A549 (cell line): Measurements from ENCODE around the gene NR3C2. TPM values are rescaled to one million over a fixed set of nuclear protein-coding genes. Genes with fewer than 3 reads are reported as not detected.

Experiments used
- ATAC-seq, 2 experiments: fragments of 200-7000 bp in 1 of 2; fragments of >200 bp in 1 of 2; cut with Nextera tagmentation in 1 of 2; cut with Tn5 transposase in 1 of 2; 3 replicates each; pipeline versions ENCODE4 v1.8.0 to v1.9.1; 2018 to 2020; ENCODE audit warnings: mild to moderate bottlenecking in 1 of 2, moderate library complexity in 1 of 2
- CTCF ChIA-PET: fragments of 300-600 bp; sonication (Branson Sonifier 250); formaldehyde crosslinking; extraction: SDS; loops from one replicate; lab custom pipeline; 2021; ENCODE audit warnings: antibody characterized with exemption, inconsistent platforms; lab: Yijun Ruan, JAX
- POLR2A ChIA-PET: fragments of 350-600 bp; formaldehyde crosslinking; extraction: SDS; loops from one replicate; lab custom pipeline; 2021; ENCODE audit warnings: antibody characterized with exemption, inconsistent platforms; lab: Yijun Ruan, JAX
- DNase-seq, 2 experiments: peaks; one replicate each; pipeline versions ENCODE4 v3.0.0 to v3.0.0-alpha.2; 2011 to 2016; ENCODE audit warnings: low read depth in 1 of 2, low spot score in 1 of 2
- FAIRE-seq: peaks from 2 replicates; lab custom pipeline; 2011; peaks lifted over from hg19 to GRCh38; lab: Jason Lieb, UNC
- H3K27ac ChIP-seq, 2 experiments: fragments of >200 bp; sonication (Bioruptor Twin); formaldehyde crosslinking; 3 replicates each; pipeline ENCODE4 v1.5.1; 2016 to 2017
- H3K4me1 ChIP-seq: fragments of >200 bp; sonication (Bioruptor Twin); formaldehyde crosslinking; 3 replicates; pipeline ENCODE4 v1.6.1; 2016
- H3K4me2 ChIP-seq: fragments of >200 bp; sonication (Bioruptor Twin); formaldehyde crosslinking; 3 replicates; pipeline ENCODE4 v1.6.1; 2016
- H3K4me3 ChIP-seq: fragments of >200 bp; sonication (Bioruptor Twin); formaldehyde crosslinking; 3 replicates; pipeline ENCODE4 v1.5.1; 2016
- H3K9me3 ChIP-seq: fragments of >200 bp; sonication (Bioruptor Twin); formaldehyde crosslinking; 3 replicates; pipeline ENCODE4 v1.6.1; 2016
- CBX2 ChIP-seq: fragments of 200-600 bp; sonication (generic); IDR thresholded peaks from 2 replicates; pipeline ENCODE4 v1.6.1; 2016; ENCODE audit warnings: low read depth, mild to moderate bottlenecking, borderline replicate concordance
- CHD2 ChIP-seq: fragments of 150-350 bp; IDR thresholded peaks from 2 replicates; pipeline ENCODE4 v1.6.1; 2014; ENCODE audit warnings: low read length; ENCODE audit not compliant: partially characterized antibody
- EHF ChIP-seq: fragments of 250-450 bp; sonication (Bioruptor Pico); IDR thresholded peaks from 2 replicates; pipeline ENCODE4 v1.5.0; 2020; ENCODE audit warnings: mild to moderate bottlenecking
- EP300 ChIP-seq, 2 experiments: fragments of >200 bp; sonication (Bioruptor Twin); formaldehyde crosslinking; IDR thresholded peaks; 2 replicates in 1 of 2; 3 replicates in 1 of 2; pipeline ENCODE4 v1.6.1; 2016 to 2017
- ESRRA ChIP-seq: fragments of 150-350 bp; IDR thresholded peaks from 2 replicates; pipeline ENCODE4 v1.6.1; 2014; ENCODE audit warnings: mild to moderate bottlenecking, low read length, borderline replicate concordance
- FOSB ChIP-seq: fragments of 250-450 bp; sonication (Bioruptor Pico); IDR thresholded peaks from 2 replicates; pipeline ENCODE4 v1.5.0; 2020; ENCODE audit warnings: mild to moderate bottlenecking, moderate library complexity
- FOXS1 ChIP-seq: fragments of 250-450 bp; sonication (Bioruptor Pico); IDR thresholded peaks from 2 replicates; pipeline ENCODE4 v1.5.0; 2020; ENCODE audit warnings: mild to moderate bottlenecking, moderate library complexity
- GATA3 ChIP-seq: IDR thresholded peaks from 2 replicates; pipeline ENCODE4 v1.6.1; 2012; ENCODE audit warnings: borderline replicate concordance
- HDAC2 ChIP-seq: fragments of 200-600 bp; sonication (generic); IDR thresholded peaks from 2 replicates; pipeline ENCODE4 v1.6.1; 2016
- HEYL ChIP-seq: fragments of 250-450 bp; sonication (Bioruptor Pico); IDR thresholded peaks from 2 replicates; pipeline ENCODE4 v1.8.0; 2021; ENCODE audit warnings: mild to moderate bottlenecking, moderate library complexity
- KDM5A ChIP-seq: fragments of 200-600 bp; sonication (generic); IDR thresholded peaks from 2 replicates; pipeline ENCODE4 v1.6.1; 2016; ENCODE audit warnings: antibody characterized with exemption, mild to moderate bottlenecking
- RAD21 ChIP-seq, 2 experiments: fragments of >200 bp in 1 of 2; sonication (Bioruptor Twin) in 1 of 2; formaldehyde crosslinking in 1 of 2; IDR thresholded peaks in 1 of 2; conservative IDR thresholded peaks in 1 of 2; 2 replicates in 1 of 2; 3 replicates in 1 of 2; pipeline ENCODE4 v1.6.1; 2012 to 2018; ENCODE audit warnings: inconsistent platforms in 1 of 2
- RFX5 ChIP-seq: fragments of 450-650 bp; IDR thresholded peaks from 2 replicates; pipeline ENCODE4 v1.7.1; 2014; ENCODE audit warnings: antibody characterized with exemption, mild to moderate bottlenecking, moderate library complexity
- RNF2 ChIP-seq: fragments of 200-600 bp; sonication (generic); IDR thresholded peaks from 2 replicates; pipeline ENCODE4 v1.6.1; 2016; ENCODE audit warnings: low read depth, mild to moderate bottlenecking, antibody characterized with exemption, moderate library complexity, borderline replicate concordance
- ZFP36 ChIP-seq: fragments of 450-650 bp; IDR thresholded peaks from 2 replicates; pipeline ENCODE4 v1.6.1; 2014; ENCODE audit warnings: borderline replicate concordance; ENCODE audit not compliant: partially characterized antibody
- ZSCAN20 ChIP-seq: fragments of 250-450 bp; sonication (Bioruptor Pico); IDR thresholded peaks from 2 replicates; pipeline ENCODE4 v1.8.0; 2022; ENCODE audit warnings: mild to moderate bottlenecking, moderate library complexity
- WGBS: methylation state at CpG from one replicate; pipeline ENCODE4 v1.1.6; 2017; ENCODE audit errors: missing lambda C conversion rate; 5-methylcytosine and 5-hydroxymethylcytosine counted together
- polyA plus RNA-seq, 4 experiments: library from polyadenylated mRNA; depleted of rRNA in 3 of 4; stranded (reverse); fragments of >200 nt; fragmentation: RNase III in 1 of 4; extraction: RNeasy Plus Mini Kit Qiagen cat#74134 plus additional on column Dnase treatment in 1 of 4; gene quantifications; 2 replicates in 3 of 4; 3 replicates in 1 of 4; pipeline ENCODE4 v1.2.3, GENCODE V29; 2011 to 2017
- TF ChIP-seq, protein P1 (sequence below): fragments of 200-600 bp; sonication (generic); IDR thresholded peaks from 2 replicates; pipeline ENCODE4 v1.6.1; 2016; ENCODE audit warnings: antibody characterized with exemption, mild to moderate bottlenecking, moderate library complexity
- TF ChIP-seq, protein P2 (sequence below): fragments of 250-450 bp; sonication (Bioruptor Pico); IDR thresholded peaks from 2 replicates; pipeline ENCODE4 v1.5.0; 2021; ENCODE audit warnings: mild to moderate bottlenecking, moderate library complexity, borderline replicate concordance
- TF ChIP-seq, protein P3 (sequence below): fragments of 450-650 bp; IDR thresholded peaks from 2 replicates; pipeline ENCODE4 v1.6.1; 2014; ENCODE audit warnings: antibody characterized with exemption
- TF ChIP-seq, protein P4 (sequence below): IDR thresholded peaks from 2 replicates; pipeline ENCODE4 v1.6.1; 2012
- TF ChIP-seq, protein P5 (sequence below): fragments of 150-350 bp; IDR thresholded peaks from 2 replicates; pipeline ENCODE4 v1.6.1; 2014; ENCODE audit warnings: low read depth, mild to moderate bottlenecking, low read length
- TF ChIP-seq, protein P6 (sequence below): fragments of >200 bp; sonication (Bioruptor Twin); formaldehyde crosslinking; IDR thresholded peaks from 3 replicates; pipeline ENCODE4 v1.6.1; 2016
- TF ChIP-seq, protein P7 (sequence below): IDR thresholded peaks from 2 replicates; pipeline ENCODE4 v1.6.1; 2012

Gene NR3C2
- polyA plus RNA-seq, 2 of the 4 experiments (the other 2 are of a cell fraction) = 0.01 to 0.03 TPM

DNA sequence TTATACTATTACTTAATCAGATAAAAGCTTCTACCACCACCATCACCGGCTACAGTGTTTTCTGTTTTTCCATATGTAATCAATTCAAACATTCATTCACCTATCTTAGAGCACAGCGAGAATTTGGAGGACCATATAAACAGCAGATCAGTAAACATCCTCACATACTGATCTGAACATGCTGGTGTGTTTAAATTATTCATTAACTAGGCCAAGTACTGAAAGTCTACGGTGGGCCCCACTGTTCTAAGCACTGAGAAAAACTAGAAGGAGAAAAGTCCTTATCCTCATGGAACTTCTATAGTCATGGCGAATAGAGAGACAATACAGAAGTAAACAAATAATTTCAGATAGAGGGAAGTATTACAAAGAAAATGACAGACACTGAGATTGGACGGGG lies 176.6 kb downstream of the NR3C2 start:
- WGBS = 59% methylated on average over 5 of the region's 5 CpGs
- TF ChIP-seq, protein P1, sequence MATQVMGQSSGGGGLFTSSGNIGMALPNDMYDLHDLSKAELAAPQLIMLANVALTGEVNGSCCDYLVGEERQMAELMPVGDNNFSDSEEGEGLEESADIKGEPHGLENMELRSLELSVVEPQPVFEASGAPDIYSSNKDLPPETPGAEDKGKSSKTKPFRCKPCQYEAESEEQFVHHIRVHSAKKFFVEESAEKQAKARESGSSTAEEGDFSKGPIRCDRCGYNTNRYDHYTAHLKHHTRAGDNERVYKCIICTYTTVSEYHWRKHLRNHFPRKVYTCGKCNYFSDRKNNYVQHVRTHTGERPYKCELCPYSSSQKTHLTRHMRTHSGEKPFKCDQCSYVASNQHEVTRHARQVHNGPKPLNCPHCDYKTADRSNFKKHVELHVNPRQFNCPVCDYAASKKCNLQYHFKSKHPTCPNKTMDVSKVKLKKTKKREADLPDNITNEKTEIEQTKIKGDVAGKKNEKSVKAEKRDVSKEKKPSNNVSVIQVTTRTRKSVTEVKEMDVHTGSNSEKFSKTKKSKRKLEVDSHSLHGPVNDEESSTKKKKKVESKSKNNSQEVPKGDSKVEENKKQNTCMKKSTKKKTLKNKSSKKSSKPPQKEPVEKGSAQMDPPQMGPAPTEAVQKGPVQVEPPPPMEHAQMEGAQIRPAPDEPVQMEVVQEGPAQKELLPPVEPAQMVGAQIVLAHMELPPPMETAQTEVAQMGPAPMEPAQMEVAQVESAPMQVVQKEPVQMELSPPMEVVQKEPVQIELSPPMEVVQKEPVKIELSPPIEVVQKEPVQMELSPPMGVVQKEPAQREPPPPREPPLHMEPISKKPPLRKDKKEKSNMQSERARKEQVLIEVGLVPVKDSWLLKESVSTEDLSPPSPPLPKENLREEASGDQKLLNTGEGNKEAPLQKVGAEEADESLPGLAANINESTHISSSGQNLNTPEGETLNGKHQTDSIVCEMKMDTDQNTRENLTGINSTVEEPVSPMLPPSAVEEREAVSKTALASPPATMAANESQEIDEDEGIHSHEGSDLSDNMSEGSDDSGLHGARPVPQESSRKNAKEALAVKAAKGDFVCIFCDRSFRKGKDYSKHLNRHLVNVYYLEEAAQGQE = no peak
- no peak for TF ChIP-seq RFX5
- TF ChIP-seq RAD21 (conservative IDR thresholded peaks at IDR 0.05 in 1 of 2, IDR thresholded peaks at IDR 0.05 in 1 of 2) = no peak
- TF ChIP-seq CHD2 = no peak
- no peak for TF ChIP-seq ZFP36
- TF ChIP-seq RNF2 = no peak
- TF ChIP-seq ESRRA = no peak
- TF ChIP-seq, protein P2, sequence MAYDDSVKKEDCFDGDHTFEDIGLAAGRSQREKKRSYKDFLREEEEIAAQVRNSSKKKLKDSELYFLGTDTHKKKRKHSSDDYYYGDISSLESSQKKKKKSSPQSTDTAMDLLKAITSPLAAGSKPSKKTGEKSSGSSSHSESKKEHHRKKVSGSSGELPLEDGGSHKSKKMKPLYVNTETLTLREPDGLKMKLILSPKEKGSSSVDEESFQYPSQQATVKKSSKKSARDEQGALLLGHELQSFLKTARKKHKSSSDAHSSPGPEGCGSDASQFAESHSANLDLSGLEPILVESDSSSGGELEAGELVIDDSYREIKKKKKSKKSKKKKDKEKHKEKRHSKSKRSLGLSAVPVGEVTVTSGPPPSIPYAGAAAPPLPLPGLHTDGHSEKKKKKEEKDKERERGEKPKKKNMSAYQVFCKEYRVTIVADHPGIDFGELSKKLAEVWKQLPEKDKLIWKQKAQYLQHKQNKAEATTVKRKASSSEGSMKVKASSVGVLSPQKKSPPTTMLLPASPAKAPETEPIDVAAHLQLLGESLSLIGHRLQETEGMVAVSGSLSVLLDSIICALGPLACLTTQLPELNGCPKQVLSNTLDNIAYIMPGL (CRISPR knock-in tag) = no peak
- TF ChIP-seq, protein P3, sequence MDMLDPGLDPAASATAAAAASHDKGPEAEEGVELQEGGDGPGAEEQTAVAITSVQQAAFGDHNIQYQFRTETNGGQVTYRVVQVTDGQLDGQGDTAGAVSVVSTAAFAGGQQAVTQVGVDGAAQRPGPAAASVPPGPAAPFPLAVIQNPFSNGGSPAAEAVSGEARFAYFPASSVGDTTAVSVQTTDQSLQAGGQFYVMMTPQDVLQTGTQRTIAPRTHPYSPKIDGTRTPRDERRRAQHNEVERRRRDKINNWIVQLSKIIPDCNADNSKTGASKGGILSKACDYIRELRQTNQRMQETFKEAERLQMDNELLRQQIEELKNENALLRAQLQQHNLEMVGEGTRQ = no peak
- no peak for TF ChIP-seq HEYL (CRISPR knock-in tag)
- no peak for TF ChIP-seq ZSCAN20
- no peak for TF ChIP-seq GATA3
- TF ChIP-seq FOXS1 (CRISPR knock-in tag) = no peak
- TF ChIP-seq KDM5A = no peak
- TF ChIP-seq, protein P4, sequence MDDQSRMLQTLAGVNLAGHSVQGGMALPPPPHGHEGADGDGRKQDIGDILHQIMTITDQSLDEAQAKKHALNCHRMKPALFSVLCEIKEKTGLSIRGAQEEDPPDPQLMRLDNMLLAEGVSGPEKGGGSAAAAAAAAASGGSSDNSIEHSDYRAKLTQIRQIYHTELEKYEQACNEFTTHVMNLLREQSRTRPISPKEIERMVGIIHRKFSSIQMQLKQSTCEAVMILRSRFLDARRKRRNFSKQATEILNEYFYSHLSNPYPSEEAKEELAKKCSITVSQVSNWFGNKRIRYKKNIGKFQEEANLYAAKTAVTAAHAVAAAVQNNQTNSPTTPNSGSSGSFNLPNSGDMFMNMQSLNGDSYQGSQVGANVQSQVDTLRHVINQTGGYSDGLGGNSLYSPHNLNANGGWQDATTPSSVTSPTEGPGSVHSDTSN = no peak
- TF ChIP-seq, protein P5, sequence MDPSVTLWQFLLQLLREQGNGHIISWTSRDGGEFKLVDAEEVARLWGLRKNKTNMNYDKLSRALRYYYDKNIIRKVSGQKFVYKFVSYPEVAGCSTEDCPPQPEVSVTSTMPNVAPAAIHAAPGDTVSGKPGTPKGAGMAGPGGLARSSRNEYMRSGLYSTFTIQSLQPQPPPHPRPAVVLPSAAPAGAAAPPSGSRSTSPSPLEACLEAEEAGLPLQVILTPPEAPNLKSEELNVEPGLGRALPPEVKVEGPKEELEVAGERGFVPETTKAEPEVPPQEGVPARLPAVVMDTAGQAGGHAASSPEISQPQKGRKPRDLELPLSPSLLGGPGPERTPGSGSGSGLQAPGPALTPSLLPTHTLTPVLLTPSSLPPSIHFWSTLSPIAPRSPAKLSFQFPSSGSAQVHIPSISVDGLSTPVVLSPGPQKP = no peak
- Histone ChIP-seq H3K9me3 (no peaks in the 10 kb centered on the region), H3K27ac (no peak overlapping the region), H3K4me3 (no peak overlapping the region), H3K4me1 (no peaks in the 10 kb centered on the region), H3K4me2 (no peak overlapping the region)
- ATAC-seq (no peak), DNase-seq (no peak), FAIRE-seq (no peak)
- ChIA-PET CTCF (no interaction called here), POLR2A (no interaction called here)

DNA sequence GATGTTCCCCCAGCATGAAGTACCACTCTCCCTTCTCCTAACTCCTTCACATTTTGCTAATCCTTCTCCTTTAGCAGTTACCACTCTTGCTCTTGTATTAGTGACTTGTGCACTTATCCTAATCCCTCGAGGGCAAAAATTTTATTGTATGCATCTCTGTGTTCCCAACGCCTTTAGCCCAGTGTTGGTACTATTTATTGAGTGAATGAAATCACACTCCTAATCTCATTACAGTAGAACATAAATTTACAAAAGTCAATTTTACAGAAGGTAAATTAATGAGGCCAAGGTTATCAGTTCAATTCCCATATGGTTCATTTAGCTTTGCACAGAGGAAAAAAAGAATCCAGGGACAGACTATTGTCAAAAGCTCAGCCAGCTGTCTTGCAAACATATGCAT lies 178.4 kb downstream of the NR3C2 start:
- Histone ChIP-seq H3K9me3 (no peaks in the 10 kb centered on the region), H3K4me1 (no peaks in the 10 kb centered on the region), H3K4me3 (no peak overlapping the region), H3K27ac (no peak overlapping the region), H3K4me2 (no peak overlapping the region)
- 13% methylated on average over 2 of the region's 2 CpGs for WGBS
- ChIA-PET POLR2A (no interaction called here), CTCF (no interaction called here)
- FAIRE-seq = no peak
- no peak for DNase-seq
- no peak for ATAC-seq
- no peak for TF ChIP-seq ESRRA
- TF ChIP-seq EP300 (IDR thresholded peaks at IDR 0.05) = no peak
- TF ChIP-seq, protein P1 = no peak
- TF ChIP-seq, protein P6, sequence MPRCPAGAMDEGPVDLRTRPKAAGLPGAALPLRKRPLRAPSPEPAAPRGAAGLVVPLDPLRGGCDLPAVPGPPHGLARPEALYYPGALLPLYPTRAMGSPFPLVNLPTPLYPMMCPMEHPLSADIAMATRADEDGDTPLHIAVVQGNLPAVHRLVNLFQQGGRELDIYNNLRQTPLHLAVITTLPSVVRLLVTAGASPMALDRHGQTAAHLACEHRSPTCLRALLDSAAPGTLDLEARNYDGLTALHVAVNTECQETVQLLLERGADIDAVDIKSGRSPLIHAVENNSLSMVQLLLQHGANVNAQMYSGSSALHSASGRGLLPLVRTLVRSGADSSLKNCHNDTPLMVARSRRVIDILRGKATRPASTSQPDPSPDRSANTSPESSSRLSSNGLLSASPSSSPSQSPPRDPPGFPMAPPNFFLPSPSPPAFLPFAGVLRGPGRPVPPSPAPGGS = no peak
- no peak for TF ChIP-seq CHD2
- no peak for TF ChIP-seq ZFP36
- no peak for TF ChIP-seq CBX2
- no peak for TF ChIP-seq EHF (CRISPR knock-in tag)
- TF ChIP-seq HDAC2 = no peak
- TF ChIP-seq, protein P7, sequence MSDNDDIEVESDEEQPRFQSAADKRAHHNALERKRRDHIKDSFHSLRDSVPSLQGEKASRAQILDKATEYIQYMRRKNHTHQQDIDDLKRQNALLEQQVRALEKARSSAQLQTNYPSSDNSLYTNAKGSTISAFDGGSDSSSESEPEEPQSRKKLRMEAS = no peak
- TF ChIP-seq RFX5 = no peak
- no peak for TF ChIP-seq FOSB (CRISPR knock-in tag)
